Uterus (tissue), 2 donors: ENCODE results near the gene SCRN2.

Experiments used
- POLR2A ChIP-seq, 2 donors: fragments of 450-650 bp; IDR thresholded peaks; one replicate each; pipeline ENCODE4 v1.6.1; 2016; ENCODE audit warnings: antibody characterized with exemption in 2 of 2, mild to moderate bottlenecking in 1 of 2, moderate library complexity in 1 of 2
- TF ChIP-seq, protein P1 (sequence below), 4 experiments: fragments of 200-600 bp in 2 of 4; fragments of 450-650 bp in 2 of 4; sonication (generic) in 2 of 4; IDR thresholded peaks; one replicate each; pipeline ENCODE4 v1.5.1; 2016 to 2019; ENCODE audit warnings: antibody characterized with exemption in 4 of 4, mild to moderate bottlenecking in 2 of 4, moderate library complexity in 1 of 4

DNA sequence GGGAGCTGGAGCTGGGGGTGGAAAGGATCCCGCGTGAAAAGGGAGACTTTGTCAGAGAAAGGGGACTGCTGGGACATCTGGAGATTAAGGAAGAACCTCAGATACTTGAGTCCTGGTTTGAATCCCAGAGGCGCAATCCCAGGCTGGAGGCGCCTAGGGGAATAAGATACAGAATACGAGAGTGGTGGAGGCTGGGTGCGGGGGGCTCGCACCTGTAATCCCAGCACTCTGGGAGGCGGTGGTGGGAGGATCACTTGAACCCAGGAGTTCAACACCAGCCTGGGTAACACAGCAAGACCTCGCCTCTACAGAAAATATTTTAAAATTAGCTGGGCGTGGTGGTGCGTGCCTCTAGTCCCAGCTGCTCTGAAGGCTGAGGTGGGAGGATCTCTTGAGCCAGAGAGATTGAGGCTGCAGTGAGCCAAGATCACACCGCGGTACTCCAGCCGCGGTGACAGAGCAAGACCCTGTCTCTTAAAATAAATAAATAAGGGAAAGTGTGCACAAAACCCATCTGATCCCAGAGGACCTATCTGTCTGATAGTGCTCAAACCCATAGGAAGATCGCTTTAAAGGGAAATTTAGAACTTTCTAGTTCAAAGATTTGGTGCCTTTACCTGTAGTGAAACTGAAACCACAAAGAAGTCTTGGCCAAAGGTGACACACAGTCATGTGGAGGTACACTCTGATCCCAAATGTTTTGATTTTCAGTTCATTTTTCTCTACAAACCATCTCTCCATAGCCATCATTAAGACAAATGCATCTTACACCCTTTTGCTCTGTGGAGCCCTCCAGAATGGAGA, 617 bp upstream of the SCRN2 start:
- TF ChIP-seq, protein P1, sequence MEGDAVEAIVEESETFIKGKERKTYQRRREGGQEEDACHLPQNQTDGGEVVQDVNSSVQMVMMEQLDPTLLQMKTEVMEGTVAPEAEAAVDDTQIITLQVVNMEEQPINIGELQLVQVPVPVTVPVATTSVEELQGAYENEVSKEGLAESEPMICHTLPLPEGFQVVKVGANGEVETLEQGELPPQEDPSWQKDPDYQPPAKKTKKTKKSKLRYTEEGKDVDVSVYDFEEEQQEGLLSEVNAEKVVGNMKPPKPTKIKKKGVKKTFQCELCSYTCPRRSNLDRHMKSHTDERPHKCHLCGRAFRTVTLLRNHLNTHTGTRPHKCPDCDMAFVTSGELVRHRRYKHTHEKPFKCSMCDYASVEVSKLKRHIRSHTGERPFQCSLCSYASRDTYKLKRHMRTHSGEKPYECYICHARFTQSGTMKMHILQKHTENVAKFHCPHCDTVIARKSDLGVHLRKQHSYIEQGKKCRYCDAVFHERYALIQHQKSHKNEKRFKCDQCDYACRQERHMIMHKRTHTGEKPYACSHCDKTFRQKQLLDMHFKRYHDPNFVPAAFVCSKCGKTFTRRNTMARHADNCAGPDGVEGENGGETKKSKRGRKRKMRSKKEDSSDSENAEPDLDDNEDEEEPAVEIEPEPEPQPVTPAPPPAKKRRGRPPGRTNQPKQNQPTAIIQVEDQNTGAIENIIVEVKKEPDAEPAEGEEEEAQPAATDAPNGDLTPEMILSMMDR (IDR thresholded peaks at IDR 0.05): no peak
- no peak for TF ChIP-seq POLR2A (IDR thresholded peaks at IDR 0.05)
